Fibroblast of skin of left quadriceps (primary cell): ENCODE results near the gene PCDH20.
"Not testable (repeated sequence)": the region's sequence is repeated elsewhere in the genome, so short reads cannot be mapped to it uniquely, and the experiment has no call there.

Experiments used
- DNase-seq, 2 experiments: peaks; one replicate each; pipeline ENCODE4 v3.0.0-alpha.2; 2013; ENCODE audit warnings: low read depth in 2 of 2

The PCDH20 gene, protein sequence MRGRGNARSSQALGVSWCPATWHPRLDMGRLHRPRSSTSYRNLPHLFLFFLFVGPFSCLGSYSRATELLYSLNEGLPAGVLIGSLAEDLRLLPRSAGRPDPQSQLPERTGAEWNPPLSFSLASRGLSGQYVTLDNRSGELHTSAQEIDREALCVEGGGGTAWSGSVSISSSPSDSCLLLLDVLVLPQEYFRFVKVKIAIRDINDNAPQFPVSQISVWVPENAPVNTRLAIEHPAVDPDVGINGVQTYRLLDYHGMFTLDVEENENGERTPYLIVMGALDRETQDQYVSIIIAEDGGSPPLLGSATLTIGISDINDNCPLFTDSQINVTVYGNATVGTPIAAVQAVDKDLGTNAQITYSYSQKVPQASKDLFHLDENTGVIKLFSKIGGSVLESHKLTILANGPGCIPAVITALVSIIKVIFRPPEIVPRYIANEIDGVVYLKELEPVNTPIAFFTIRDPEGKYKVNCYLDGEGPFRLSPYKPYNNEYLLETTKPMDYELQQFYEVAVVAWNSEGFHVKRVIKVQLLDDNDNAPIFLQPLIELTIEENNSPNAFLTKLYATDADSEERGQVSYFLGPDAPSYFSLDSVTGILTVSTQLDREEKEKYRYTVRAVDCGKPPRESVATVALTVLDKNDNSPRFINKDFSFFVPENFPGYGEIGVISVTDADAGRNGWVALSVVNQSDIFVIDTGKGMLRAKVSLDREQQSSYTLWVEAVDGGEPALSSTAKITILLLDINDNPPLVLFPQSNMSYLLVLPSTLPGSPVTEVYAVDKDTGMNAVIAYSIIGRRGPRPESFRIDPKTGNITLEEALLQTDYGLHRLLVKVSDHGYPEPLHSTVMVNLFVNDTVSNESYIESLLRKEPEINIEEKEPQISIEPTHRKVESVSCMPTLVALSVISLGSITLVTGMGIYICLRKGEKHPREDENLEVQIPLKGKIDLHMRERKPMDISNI

GRCh38 chr13:61415749-61416148 lies at the start of gene PCDH20:
Gene PCDH20, minus strand, starts transcription at chr13:61415849. Its CDS starts 691 bp downstream, at chr13:61415158.
- DNase-seq: no peak

GRCh38 chr13:61463024-61463423 lies 47.4 kb upstream of the PCDH20 start:
- DNase-seq: no peak

DNA sequence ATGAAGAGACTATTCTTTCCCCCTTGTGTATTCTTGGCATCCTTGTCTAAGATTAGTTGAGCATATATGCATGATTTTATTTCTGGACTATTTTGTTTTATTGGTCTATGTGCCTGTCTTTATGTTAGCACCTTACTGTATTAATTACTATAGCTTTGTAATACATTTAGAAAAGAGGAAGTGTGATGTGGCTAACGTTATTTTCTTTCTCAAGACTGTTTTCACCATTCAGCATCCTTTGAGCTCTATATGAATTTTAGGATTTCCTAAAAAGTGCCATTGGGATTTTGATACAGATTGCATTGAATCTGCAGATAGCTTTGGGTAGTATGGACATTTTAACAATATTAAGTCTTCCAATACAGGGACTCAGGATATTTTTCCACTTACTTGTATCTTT lies 37.5 kb upstream of the PCDH20 start:
- no peak for DNase-seq

GRCh38 chr13:61432029-61432428 lies 16.4 kb upstream of the PCDH20 start:
- no peak for DNase-seq

GRCh38 chr13:61423915-61424314 lies 8.3 kb upstream of the PCDH20 start:
- no peak for DNase-seq

DNA sequence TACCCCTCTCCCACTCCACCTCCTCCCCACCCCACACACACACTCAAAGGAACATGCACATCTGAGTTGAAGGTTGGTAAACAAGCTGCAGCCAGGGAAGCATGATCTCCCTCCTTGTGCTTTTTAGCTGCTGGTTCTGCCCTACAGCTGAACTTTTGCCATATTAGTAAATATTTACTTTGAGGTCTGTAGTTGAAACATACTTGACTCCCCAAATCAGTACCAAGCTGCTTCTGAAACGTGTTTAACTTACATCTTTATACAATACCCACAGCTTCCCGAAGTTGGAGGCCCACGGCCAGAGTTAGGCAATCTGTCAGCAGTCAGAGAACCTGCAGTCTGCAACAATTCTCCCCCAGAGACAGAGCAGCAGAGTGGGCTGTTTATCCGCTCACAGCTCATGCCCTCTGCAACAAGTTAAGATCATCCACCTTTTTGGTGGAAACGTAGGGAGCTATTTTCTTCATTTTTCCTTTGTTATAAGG lies 1.5 kb upstream of the PCDH20 start:
- no peak for DNase-seq

DNA sequence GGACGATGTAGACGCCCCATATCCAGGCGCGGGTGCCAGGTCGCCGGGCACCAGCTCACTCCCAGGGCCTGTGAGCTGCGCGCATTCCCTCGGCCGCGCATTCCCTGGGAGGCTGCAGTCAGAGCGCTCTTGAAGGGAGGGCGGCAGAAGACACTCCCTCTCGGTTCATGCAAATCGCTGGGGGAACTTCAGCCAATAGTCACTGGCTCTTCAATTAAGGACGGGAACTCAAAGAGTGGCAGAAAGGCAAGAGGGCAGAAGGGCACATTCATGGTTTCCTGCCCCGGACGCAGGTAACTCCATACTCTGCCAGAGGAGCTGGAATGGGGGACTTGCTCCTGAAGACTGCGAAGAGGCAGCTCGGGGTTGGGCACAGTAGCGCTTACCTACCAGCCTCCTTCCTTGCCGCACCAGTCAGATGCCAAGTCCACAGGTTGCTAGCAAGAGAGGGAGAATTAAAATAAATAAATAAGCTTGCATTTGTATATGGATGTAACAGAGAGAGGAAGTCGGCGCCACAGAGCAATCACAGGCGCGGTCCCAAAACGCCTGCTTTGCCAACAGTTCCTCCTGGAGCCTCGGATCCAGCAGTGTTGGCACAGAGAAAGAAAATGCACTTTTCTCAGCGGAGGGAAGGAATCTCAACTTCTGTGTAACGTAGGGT lies 459 bp downstream of the PCDH20 start:
- DNase-seq: no peak

DNA sequence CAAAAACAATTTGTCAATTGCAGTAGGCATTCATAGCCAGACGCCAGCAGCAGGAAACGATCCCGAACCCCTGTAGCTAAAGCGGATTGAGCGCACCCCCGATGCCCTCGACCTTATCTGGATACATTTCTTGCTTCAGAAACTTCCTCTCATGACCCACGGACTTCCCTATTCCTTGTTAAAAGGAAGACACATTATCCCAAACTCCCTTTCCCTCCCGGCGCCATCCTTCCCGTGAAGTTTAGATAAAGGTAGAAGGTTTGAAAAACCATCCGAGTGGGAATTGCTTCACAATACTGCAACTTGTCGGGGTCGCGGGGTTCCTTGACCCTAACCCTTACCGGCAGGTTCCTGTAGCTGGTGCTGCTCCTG lies 977 bp downstream of the PCDH20 start:
- no peak for DNase-seq

DNA sequence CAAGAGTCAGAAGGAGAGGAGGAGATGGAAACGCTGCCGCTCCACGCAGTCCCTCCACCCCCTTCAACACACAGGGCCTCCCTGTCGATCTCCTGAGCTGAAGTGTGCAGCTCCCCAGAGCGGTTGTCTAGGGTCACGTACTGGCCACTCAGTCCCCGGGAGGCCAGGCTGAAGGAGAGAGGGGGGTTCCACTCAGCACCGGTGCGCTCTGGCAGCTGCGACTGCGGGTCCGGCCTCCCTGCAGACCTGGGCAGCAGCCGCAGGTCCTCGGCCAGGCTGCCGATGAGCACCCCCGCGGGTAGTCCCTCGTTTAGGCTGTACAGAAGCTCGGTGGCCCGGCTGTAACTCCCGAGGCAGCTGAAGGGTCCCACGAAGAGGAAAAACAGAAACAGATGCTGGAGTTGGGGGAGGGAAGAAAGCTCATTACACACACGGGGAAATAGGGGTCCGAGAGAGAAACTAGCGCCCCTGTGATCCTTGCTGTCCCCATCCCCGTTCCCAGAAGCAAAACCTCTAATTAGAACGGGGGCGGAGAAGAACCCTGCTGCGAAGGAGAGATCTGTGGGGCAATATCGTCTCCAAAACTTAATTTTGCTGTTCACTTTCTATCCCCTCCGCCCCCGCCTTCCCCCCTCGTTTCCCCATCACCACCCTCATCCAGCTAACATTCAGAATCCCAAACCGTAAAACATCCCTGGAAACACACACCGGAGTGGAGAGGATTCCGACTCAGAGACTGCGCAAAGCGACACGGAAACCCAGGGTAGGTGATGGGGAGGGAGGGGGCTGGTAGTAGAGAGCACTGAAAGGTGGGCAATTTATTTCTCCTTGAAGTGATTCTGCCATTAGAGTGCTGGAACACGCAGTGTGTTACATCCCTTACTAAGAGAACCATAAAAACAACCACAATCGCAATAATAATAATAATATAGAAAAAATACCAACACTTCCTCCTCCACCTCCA lies 1.8 kb downstream of the PCDH20 start:
- DNase-seq: no peak

GRCh38 chr13:61410669-61411297 lies 4.9 kb downstream of the PCDH20 start:
- DNase-seq: no peak

DNA sequence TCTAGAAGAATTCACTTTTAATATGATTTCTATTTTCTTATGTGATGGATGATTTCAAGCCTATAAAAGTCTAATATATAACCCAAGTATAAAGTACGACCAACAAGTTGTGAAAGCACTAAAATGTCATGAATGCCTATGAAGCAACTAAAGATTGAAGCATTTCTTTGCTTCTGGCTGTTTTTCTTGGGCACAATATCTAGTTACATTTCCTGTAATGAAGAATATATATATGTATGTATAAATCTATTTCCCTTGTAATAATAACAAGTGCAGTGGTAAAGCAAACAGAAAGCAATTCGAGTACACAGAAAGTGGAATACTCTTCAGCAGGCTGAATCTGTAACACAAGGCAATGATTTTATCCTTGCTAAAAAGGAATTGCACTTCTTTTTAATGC lies 5.4 kb downstream of the PCDH20 start:
- no peak for DNase-seq

- no peak for DNase-seq
These were observed 7.1 kb downstream of the PCDH20 start for GRCh38 chr13:61408571-61408970.

GRCh38 chr13:61406275-61406674 lies 9.4 kb downstream of the PCDH20 start:
- DNase-seq: no peak

GRCh38 chr13:61396121-61396520 lies 19.5 kb downstream of the PCDH20 start:
- no peak for DNase-seq

DNA sequence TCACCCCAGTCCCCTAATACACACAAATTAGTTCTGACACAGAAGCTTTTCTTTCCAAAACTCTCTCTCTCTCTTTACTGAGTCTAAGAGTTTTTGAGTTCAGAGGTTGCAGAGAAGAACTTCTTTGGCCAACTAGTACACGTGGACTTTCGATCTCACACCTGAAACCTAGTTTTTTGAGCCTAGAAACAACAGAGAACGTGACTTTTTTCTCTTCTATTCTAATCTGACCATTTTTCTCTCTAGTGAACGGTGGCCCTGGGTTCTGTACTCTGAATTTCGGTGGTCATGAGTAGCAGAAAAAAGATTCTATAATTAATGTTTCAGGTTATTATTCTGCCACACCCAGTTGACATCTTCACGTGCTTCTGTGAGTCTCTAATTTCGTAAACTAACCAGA lies 24.2 kb downstream of the PCDH20 start:
- DNase-seq: no peak

DNA sequence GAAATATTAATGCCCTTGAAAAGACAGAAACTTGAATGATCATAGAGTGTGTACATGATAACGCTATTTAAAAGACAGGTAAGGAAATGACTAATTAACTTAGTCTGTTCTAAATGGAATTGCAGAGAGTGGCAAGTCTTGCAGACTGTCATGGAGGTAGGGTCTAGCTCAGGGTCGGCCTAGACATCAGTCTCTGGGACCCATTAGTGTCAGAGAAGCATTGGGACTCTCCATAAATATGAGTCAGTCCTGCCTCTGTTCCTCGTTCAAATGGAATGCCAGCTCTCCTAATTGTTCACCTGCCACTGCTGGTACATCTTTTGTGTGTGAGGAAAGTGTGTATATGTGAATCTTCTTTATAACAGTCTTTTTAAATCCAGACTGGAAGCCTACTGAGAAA lies 28.0 kb downstream of the PCDH20 start:
- no peak for DNase-seq

GRCh38 chr13:61383111-61383510 lies 32.5 kb downstream of the PCDH20 start:
- no peak for DNase-seq

- no peak for DNase-seq
These were observed 45.1 kb downstream of the PCDH20 start for GRCh38 chr13:61370520-61370919.

DNA sequence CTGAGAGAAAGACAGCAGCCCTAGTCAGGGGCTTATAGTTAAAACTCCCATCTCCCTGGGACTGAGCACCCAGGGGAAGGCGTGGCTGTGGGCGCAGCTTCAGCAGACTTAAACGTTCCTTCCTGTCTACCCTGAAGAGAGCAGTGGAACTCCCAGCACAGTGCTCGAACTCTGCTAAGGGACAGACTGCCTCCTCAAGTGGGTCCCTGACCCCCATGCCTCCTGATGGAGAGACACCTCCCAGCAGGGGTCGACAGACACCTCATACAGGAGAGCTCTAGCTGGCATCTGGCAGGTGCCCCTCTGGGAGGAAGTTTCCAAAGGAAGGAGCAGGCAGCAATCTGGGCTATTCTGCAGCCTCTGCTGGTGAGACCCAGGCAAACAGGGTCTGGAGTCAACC lies 51.0 kb downstream of the PCDH20 start:
- not testable (repeated sequence) for DNase-seq

DNA sequence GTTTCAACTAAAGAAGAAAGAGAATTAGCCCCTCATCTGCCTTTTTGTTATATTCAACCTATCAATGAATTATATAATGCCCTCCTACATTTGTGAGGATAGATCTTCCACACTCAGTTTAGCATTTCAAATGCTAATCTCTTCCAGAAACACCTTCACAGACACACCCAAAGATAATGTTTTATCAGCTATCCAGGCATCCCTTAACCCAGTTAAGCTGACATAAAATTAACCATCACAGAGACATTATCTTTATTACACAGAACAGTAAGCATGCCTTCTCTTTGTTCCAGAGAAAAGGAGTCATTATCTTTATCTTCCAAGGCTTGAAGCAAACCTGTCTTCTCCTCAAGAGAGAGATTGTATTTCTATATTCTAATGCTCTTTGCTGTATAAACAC lies 53.1 kb downstream of the PCDH20 start:
- DNase-seq: no peak
